Right ventricle myocardium inferior (tissue), 1 donor: Measurements from ENCODE around the gene CARHSP1. TPM values are rescaled to one million over a fixed set of nuclear protein-coding genes. Genes with fewer than 3 reads are reported as not detected.
"Not testable (repeated sequence)": the region's sequence is repeated elsewhere in the genome, so short reads cannot be mapped to it uniquely, and the experiment has no call there.

Source experiments
- ATAC-seq: fragments of 200-7000 bp; cut with Tn5 transposase; one replicate; pipeline ENCODE4 v1.9.1; 2020; ENCODE audit warnings: mild to moderate bottlenecking, moderate library complexity
- DNase-seq: peaks from one replicate; pipeline ENCODE4 v3.0.0; 2021; ENCODE audit errors: missing footprints
- intact Hi-C: fragments of 100-400 bp; cut with DNase I; formaldehyde crosslinking; loops from one replicate; pipeline ENCODE4 v1.11.0; 2022
- total RNA-seq: library from RNA; stranded (reverse); fragmentation: NEBNext Ultra II Directional; extraction: Animal tissue kit (Norgen Biotek cat#: 25700); gene quantifications from one replicate; pipeline ENCODE4 v1.2.1, GENCODE V29; 2021
- donor health status: DM: no; HTN: yes; CAD: no; lungs with severe emphysema.

CARHSP1 gene
- total RNA-seq, 1 donor from 2014 or later = 32.7 TPM

- ATAC-seq (no peak), DNase-seq (no peak)
- intact Hi-C loops = loop anchor here (2.0 kb wide), 2 partner anchors 216 to 314 kb away; no protein-coding TSS in a partner anchor
Observed at GRCh38 chr16:8880839-8881510, 12.2 kb upstream of the CARHSP1 start.

DNA sequence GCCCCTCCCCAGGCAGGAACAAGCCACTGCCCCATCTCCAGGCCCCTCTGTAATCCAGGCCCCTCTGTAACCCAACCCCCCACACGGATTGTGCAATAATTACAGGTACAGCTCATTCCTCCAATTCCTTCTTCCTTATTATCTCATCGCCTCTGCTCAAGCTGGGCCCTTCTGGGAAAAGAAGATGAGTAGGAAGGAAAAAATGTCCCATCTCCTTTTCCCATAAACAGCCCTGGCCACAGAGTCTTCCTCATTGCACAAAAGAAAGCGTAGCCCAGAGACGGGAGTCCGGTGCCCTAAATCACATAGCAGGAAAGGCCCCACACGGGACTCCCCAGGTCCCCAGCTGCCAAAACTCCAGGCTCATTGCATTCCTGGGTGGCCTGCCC lies 9.7 kb upstream of the CARHSP1 start:
- DNase-seq = no peak
- intact Hi-C loops = no loop called here
- no peak for ATAC-seq

- DNase-seq (no peak), ATAC-seq (no peak)
- intact Hi-C loops = no loop called here
Observed at GRCh38 chr16:8877894-8878522, 9.2 kb upstream of the CARHSP1 start.

DNA sequence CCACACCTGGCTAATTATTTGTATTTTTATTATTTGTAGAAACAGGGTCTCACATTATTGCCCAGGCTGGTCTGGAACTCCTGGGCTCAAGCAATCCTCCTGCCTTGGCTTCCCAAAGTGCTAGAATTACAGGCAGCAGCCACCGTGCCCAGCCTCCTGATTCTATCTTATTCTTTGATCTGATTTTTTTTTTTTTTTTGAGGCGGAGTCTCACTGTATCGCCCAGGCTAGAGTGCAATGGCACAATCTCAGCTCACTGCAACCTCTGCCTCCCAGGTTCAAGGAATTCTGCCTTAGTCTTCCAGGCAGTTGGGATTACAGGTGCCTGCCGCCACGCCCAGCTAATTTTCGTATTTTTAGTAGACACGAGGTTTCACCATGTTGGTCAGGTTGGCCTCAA lies 6.5 kb upstream of the CARHSP1 start:
- DNase-seq, intact Hi-C loops: not testable (repeated sequence)

DNA sequence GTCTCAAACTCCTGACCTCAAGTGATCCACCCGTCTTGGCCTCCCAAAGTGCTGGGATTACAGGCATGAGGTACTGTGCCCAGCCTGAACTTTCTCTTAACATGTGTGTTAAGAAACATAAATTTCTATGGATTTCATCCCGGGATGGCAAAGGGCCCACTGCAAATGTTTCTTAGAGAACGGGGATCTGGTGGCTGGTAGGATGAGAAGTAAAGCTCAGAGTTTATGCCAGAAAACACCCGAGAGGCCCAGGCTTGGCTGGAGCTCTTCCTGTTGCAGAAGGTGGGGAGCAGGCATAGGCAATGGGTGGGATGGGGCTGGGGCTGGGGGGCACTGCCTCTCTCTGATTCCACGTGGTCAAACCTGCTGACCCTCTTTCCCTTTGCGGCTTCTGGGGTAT lies 5.6 kb upstream of the CARHSP1 start:
- intact Hi-C loops = no loop called here
- DNase-seq (no peak), ATAC-seq (no peak)

More for the DNA sequence above, 6.5 kb upstream of the CARHSP1 start:
- ATAC-seq = not testable (repeated sequence)

GRCh38 chr16:8873866-8874195 lies 5.0 kb upstream of the CARHSP1 start:
- intact Hi-C loops, DNase-seq, ATAC-seq: not testable (repeated sequence)

GRCh38 chr16:8872967-8873865 lies 4.4 kb upstream of the CARHSP1 start:
- no peak for ATAC-seq
- no peak for DNase-seq
- intact Hi-C loops = no loop called here

GRCh38 chr16:8872071-8872470 lies 3.3 kb upstream of the CARHSP1 start:
- DNase-seq = no peak
- no peak for ATAC-seq
- intact Hi-C loops = no loop called here

GRCh38 chr16:8869988-8870241 lies 1.1 kb upstream of the CARHSP1 start:
- intact Hi-C loops = loop anchor here (5.0 kb wide), 1 partner anchor 73 kb away; the partner anchor contains the start of genes PMM2 and TMEM186
- not testable (repeated sequence) for DNase-seq, ATAC-seq

- intact Hi-C loops = loop anchor here (5.0 kb wide), 1 partner anchor 72 kb away; the partner anchor contains the start of genes PMM2 and TMEM186
- DNase-seq (no peak), ATAC-seq (no peak)
Observed at GRCh38 chr16:8869212-8869987, 594 bp upstream of the CARHSP1 start.

GRCh38 chr16:8867932-8868415 lies 832 bp downstream of the CARHSP1 start:
- intact Hi-C loops = loop anchor here (5.0 kb wide), 1 partner anchor 71 kb away; the partner anchor contains the start of genes PMM2 and TMEM186
- DNase-seq (no peak), ATAC-seq (no peak)

GRCh38 chr16:8867216-8867931 lies 1.4 kb downstream of the CARHSP1 start:
- ATAC-seq (no peak), DNase-seq (peak; percentile 78)
- intact Hi-C loops = loop anchor here (5.0 kb wide), 1 partner anchor 70 kb away; the partner anchor contains the start of genes PMM2 and TMEM186

DNA sequence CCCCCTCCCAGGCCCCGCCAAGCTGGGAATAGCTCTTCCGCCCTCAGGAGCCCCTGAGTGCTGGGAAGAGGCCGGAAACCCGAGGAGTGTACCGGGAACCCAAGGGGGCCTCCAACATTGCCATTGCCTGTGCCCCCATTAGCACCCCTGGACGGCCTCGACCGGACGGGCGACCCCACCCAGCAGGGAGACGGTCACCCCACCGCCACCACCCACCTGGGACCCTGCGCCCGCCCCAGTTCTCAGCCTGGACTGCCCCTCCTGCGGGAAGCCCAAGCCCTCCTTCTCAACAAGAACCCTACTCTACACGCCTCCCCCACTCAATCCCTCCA lies 2.0 kb downstream of the CARHSP1 start:
- intact Hi-C loops = loop anchor here (5.0 kb wide), 1 partner anchor 70 kb away; the partner anchor contains the start of genes PMM2 and TMEM186
- DNase-seq = no peak
- ATAC-seq = no peak

- intact Hi-C loops = loop anchor here (5.0 kb wide), 1 partner anchor 69 kb away; the partner anchor contains the start of genes PMM2 and TMEM186
- ATAC-seq (peak; percentile 4), DNase-seq (no peak)
Observed at GRCh38 chr16:8866118-8866883, 2.5 kb downstream of the CARHSP1 start.

- intact Hi-C loops = loop anchor here (5.0 kb wide), 1 partner anchor 68 kb away; the partner anchor contains the start of genes PMM2 and TMEM186
- ATAC-seq = no peak
- DNase-seq = no peak
Observed at GRCh38 chr16:8865145-8865882, 3.5 kb downstream of the CARHSP1 start.

GRCh38 chr16:8864480-8865110 lies 4.2 kb downstream of the CARHSP1 start:
- no peak for ATAC-seq
- no peak for DNase-seq
- intact Hi-C loops = loop anchor here (5.0 kb wide), 1 partner anchor 67 kb away; the partner anchor contains the start of genes PMM2 and TMEM186
